ENCODE measurements around the gene ICE1.

- TF ChIP-seq REST (IDR thresholded peaks at IDR 0.05; ENCODE audit: insufficient read depth in 1 of 2, low read depth in 2 of 2, low read length in 2 of 2): no peak
- TF ChIP-seq POLR2AphosphoS5 (IDR thresholded peaks at IDR 0.05; ENCODE audit: low read depth, low read length): no peak
- no peak for TF ChIP-seq TAF1 (IDR thresholded peaks at IDR 0.05; ENCODE audit: borderline replicate concordance, insufficient read depth, low read length)
- TF ChIP-seq SIN3A (IDR thresholded peaks at IDR 0.05; ENCODE audit: borderline replicate concordance, insufficient read depth, low read length): no peak
Observed at GRCh38 chr5:5511904-5512416, 89.5 kb downstream of the ICE1 start.
